ENCODE data around the gene PIAS1. TPM values are rescaled to one million over a fixed set of nuclear protein-coding genes. Genes with fewer than 3 reads are reported as not detected.

PIAS1 gene
- total RNA-seq, 5 donors from 2014 or later (not counting 1 experiment from before 2014, with no cell fraction given), result 63.7 to 96.5 (median 70.3) TPM

GRCh38 chr15:68097029-68097428 is 42.9 kb downstream of the PIAS1 start:
- POLR2A ChIA-PET, result no interaction called here
- Histone ChIP-seq H3K4me1 (ENCODE audit: control insufficient read depth in 1 of 2, extremely low read depth in 1 of 2, insufficient read depth in 2 of 2, low read length in 2 of 2) (peaks cover 0 to 5% of the 10 kb centered on the region in 2 experiments), H3K27me3 (replicated peaks in 1 of 2; ENCODE audit: control insufficient read depth in 2 of 2, extremely low read depth in 1 of 2, insufficient read depth in 2 of 2, low read length in 1 of 2) (no peaks in the 10 kb centered on the region), H3K9me3 (peaks cover 6% of the 10 kb centered on the region), H3K4me3 (ENCODE audit: control insufficient read depth in 1 of 2, extremely low read depth in 1 of 2, low read length in 1 of 2) (no peak overlapping the region), H3K27ac (ENCODE audit: low read length) (no peak overlapping the region), H3K36me3 (ENCODE audit: control insufficient read depth in 2 of 2, extremely low read depth in 1 of 2, insufficient read depth in 1 of 2, low read length in 1 of 2) (peaks cover 0 to 17% of the 10 kb centered on the region in 2 donors)
- H3K27ac Mint-ChIP-seq, result peak overlapping the region in 1 of 2 donors; percentile 15
- peaks cover 54 to 68% (median 59%) of the 10 kb centered on the region in 3 donors for H3K4me1 Mint-ChIP-seq
- ATAC-seq (replicated peaks in 1 of 4) (no peak), DNase-seq (no peak)
- H3K27me3 Mint-ChIP-seq, result no peaks in the 10 kb centered on the region
- H3K36me3 Mint-ChIP-seq, result peaks cover 62% of the 10 kb centered on the region
- no peak overlapping the region for H3K4me3 Mint-ChIP-seq
- CTCF ChIA-PET, result no interaction called here
- peaks cover 4 to 10% (median 10%) of the 10 kb centered on the region in 3 donors for H3K9me3 Mint-ChIP-seq

- DNase-seq (no peak), ATAC-seq (replicated peaks in 1 of 4) (no peak)
- no CpG with 5 or more reads among the region's 1 CpG for WGBS (ENCODE audit: insufficient coverage)
- Mint-ChIP-seq H3K4me3 (no peak overlapping the region), H3K4me1 (peaks cover 47 to 61% (median 51%) of the 10 kb centered on the region in 3 donors), H3K27me3 (no peaks in the 10 kb centered on the region), H3K36me3 (peaks cover 63% of the 10 kb centered on the region), H3K27ac (peak overlapping the region in 1 of 2 donors; percentile 27), H3K9me3 (peaks cover 4 to 13% (median 10%) of the 10 kb centered on the region in 3 donors)
- POLR2A ChIA-PET, result no interaction called here
- H3K27me3 ChIP-seq (replicated peaks in 1 of 2; ENCODE audit: control insufficient read depth in 2 of 2, extremely low read depth in 1 of 2, insufficient read depth in 2 of 2, low read length in 1 of 2), result no peaks in the 10 kb centered on the region
- peaks cover 7% of the 10 kb centered on the region for H3K9me3 ChIP-seq
- CTCF ChIA-PET, result no interaction called here
- H3K4me3 ChIP-seq (ENCODE audit: control insufficient read depth in 1 of 2, extremely low read depth in 1 of 2, low read length in 1 of 2), result no peak overlapping the region
- H3K4me1 ChIP-seq (ENCODE audit: control insufficient read depth in 1 of 2, extremely low read depth in 1 of 2, insufficient read depth in 2 of 2, low read length in 2 of 2), result peaks cover 0 to 5% of the 10 kb centered on the region in 2 experiments
- no peak overlapping the region for H3K27ac ChIP-seq (ENCODE audit: low read length)
- H3K36me3 ChIP-seq (ENCODE audit: control insufficient read depth in 2 of 2, extremely low read depth in 1 of 2, insufficient read depth in 1 of 2, low read length in 1 of 2), result peaks cover 0 to 20% of the 10 kb centered on the region in 2 donors
Observed at GRCh38 chr15:68098465-68098864, 44.4 kb downstream of the PIAS1 start.

GRCh38 chr15:68100194-68100593 is 46.1 kb downstream of the PIAS1 start:
- Mint-ChIP-seq H3K27ac (no peak overlapping the region), H3K27me3 (no peaks in the 10 kb centered on the region), H3K36me3 (peaks cover 68% of the 10 kb centered on the region), H3K9me3 (peaks cover 4 to 14% (median 9%) of the 10 kb centered on the region in 3 donors), H3K4me3 (no peak overlapping the region), H3K4me1 (peaks cover 59 to 61% (median 60%) of the 10 kb centered on the region in 3 donors)
- Histone ChIP-seq H3K27me3 (replicated peaks in 1 of 2; ENCODE audit: control insufficient read depth in 2 of 2, extremely low read depth in 1 of 2, insufficient read depth in 2 of 2, low read length in 1 of 2) (no peaks in the 10 kb centered on the region), H3K36me3 (ENCODE audit: control insufficient read depth in 2 of 2, extremely low read depth in 1 of 2, insufficient read depth in 1 of 2, low read length in 1 of 2) (peaks cover 0 to 18% of the 10 kb centered on the region in 2 donors), H3K4me1 (ENCODE audit: control insufficient read depth in 1 of 2, extremely low read depth in 1 of 2, insufficient read depth in 2 of 2, low read length in 2 of 2) (peaks cover 0 to 5% of the 10 kb centered on the region in 2 experiments), H3K9me3 (peaks cover 9% of the 10 kb centered on the region), H3K27ac (ENCODE audit: low read length) (no peak overlapping the region), H3K4me3 (ENCODE audit: control insufficient read depth in 1 of 2, extremely low read depth in 1 of 2, low read length in 1 of 2) (no peak overlapping the region)
- no peak for ATAC-seq (replicated peaks in 1 of 4)
- POLR2A ChIA-PET, result no interaction called here
- CTCF ChIA-PET, result interaction anchor here in 1 of 2 donors (0.6 kb wide), 1 partner anchor 460 kb away, joined by 3 read pairs; no protein-coding TSS in a partner anchor
- WGBS (ENCODE audit: insufficient coverage), result no CpG with 5 or more reads among the region's 2 CpGs
- no peak for DNase-seq

GRCh38 chr15:68103603-68104002 is 49.5 kb downstream of the PIAS1 start:
- H3K4me1 Mint-ChIP-seq, result peaks cover 70 to 75% (median 75%) of the 10 kb centered on the region in 3 donors
- H3K4me1 ChIP-seq (ENCODE audit: control insufficient read depth in 1 of 2, extremely low read depth in 1 of 2, insufficient read depth in 2 of 2, low read length in 2 of 2), result peaks cover 0 to 5% of the 10 kb centered on the region in 2 experiments

GRCh38 chr15:68106656-68107055 is 52.5 kb downstream of the PIAS1 start:
- Histone ChIP-seq H3K27me3 (replicated peaks in 1 of 2; ENCODE audit: control insufficient read depth in 2 of 2, extremely low read depth in 1 of 2, insufficient read depth in 2 of 2, low read length in 1 of 2) (no peaks in the 10 kb centered on the region), H3K36me3 (ENCODE audit: control insufficient read depth in 2 of 2, extremely low read depth in 1 of 2, insufficient read depth in 1 of 2, low read length in 1 of 2) (peaks cover 0 to 13% of the 10 kb centered on the region in 2 donors), H3K4me3 (ENCODE audit: control insufficient read depth in 1 of 2, extremely low read depth in 1 of 2, low read length in 1 of 2) (no peak overlapping the region), H3K27ac (ENCODE audit: low read length) (no peak overlapping the region), H3K4me1 (ENCODE audit: control insufficient read depth in 1 of 2, extremely low read depth in 1 of 2, insufficient read depth in 2 of 2, low read length in 2 of 2) (no peaks in the 10 kb centered on the region), H3K9me3 (peaks cover 3% of the 10 kb centered on the region)
- Mint-ChIP-seq H3K4me1 (peaks cover 66 to 72% (median 72%) of the 10 kb centered on the region in 3 donors), H3K36me3 (peaks cover 57% of the 10 kb centered on the region), H3K9me3 (peaks cover 0 to 6% (median 0%) of the 10 kb centered on the region in 3 donors), H3K27ac (no peak overlapping the region), H3K4me3 (no peak overlapping the region), H3K27me3 (no peaks in the 10 kb centered on the region)
- ATAC-seq (replicated peaks in 1 of 4), result no peak
- ChIA-PET POLR2A (no interaction called here), CTCF (no interaction called here)
- DNase-seq, result no peak
- no CpG with 5 or more reads among the region's 4 CpGs for WGBS (ENCODE audit: insufficient coverage)

More at GRCh38 chr15:68103603-68104002, 49.5 kb downstream of the PIAS1 start:
- no peak overlapping the region for H3K4me3 ChIP-seq (ENCODE audit: control insufficient read depth in 1 of 2, extremely low read depth in 1 of 2, low read length in 1 of 2)
- peaks cover 0 to 17% of the 10 kb centered on the region in 2 donors for H3K36me3 ChIP-seq (ENCODE audit: control insufficient read depth in 2 of 2, extremely low read depth in 1 of 2, insufficient read depth in 1 of 2, low read length in 1 of 2)
- no peak overlapping the region for H3K27ac ChIP-seq (ENCODE audit: low read length)
- peak overlapping the region in 1 of 2 donors; percentile 15 for H3K27ac Mint-ChIP-seq
- peaks cover 3% of the 10 kb centered on the region for H3K9me3 ChIP-seq
- DNase-seq (no peak), ATAC-seq (replicated peaks in 1 of 4) (no peak)
- ChIA-PET CTCF (interaction anchor here in 1 of 2 donors (0.6 kb wide), 1 partner anchor 29 kb away, joined by 4 read pairs; no protein-coding TSS in a partner anchor), POLR2A (interaction anchor here in 1 of 2 donors (0.6 kb wide), 1 partner anchor 612 kb away, joined by 3 read pairs; no protein-coding TSS in a partner anchor)
- H3K27me3 ChIP-seq (replicated peaks in 1 of 2; ENCODE audit: control insufficient read depth in 2 of 2, extremely low read depth in 1 of 2, insufficient read depth in 2 of 2, low read length in 1 of 2), result no peaks in the 10 kb centered on the region
- H3K4me3 Mint-ChIP-seq, result no peak overlapping the region
- no peaks in the 10 kb centered on the region for H3K27me3 Mint-ChIP-seq
- H3K9me3 Mint-ChIP-seq, result peaks cover 0 to 6% (median 0%) of the 10 kb centered on the region in 3 donors
- peaks cover 61% of the 10 kb centered on the region for H3K36me3 Mint-ChIP-seq
- no CpG with 5 or more reads among the region's 6 CpGs for WGBS (ENCODE audit: insufficient coverage)

- no peak for DNase-seq
- CTCF ChIA-PET, result no interaction called here
- ATAC-seq (replicated peaks in 1 of 4), result no peak
- no peaks in the 10 kb centered on the region for H3K27me3 ChIP-seq (replicated peaks in 1 of 2; ENCODE audit: control insufficient read depth in 2 of 2, extremely low read depth in 1 of 2, insufficient read depth in 2 of 2, low read length in 1 of 2)
- Mint-ChIP-seq H3K27ac (no peak overlapping the region), H3K36me3 (peaks cover 52% of the 10 kb centered on the region), H3K4me3 (no peak overlapping the region), H3K27me3 (no peaks in the 10 kb centered on the region), H3K4me1 (peaks cover 66 to 72% (median 71%) of the 10 kb centered on the region in 3 donors), H3K9me3 (peaks cover 0 to 6% (median 0%) of the 10 kb centered on the region in 3 donors)
- H3K27ac ChIP-seq (ENCODE audit: low read length), result no peak overlapping the region
- H3K36me3 ChIP-seq (ENCODE audit: control insufficient read depth in 2 of 2, extremely low read depth in 1 of 2, insufficient read depth in 1 of 2, low read length in 1 of 2), result peaks cover 0 to 13% of the 10 kb centered on the region in 2 donors
- POLR2A ChIA-PET, result no interaction called here
- peaks cover 3% of the 10 kb centered on the region for H3K9me3 ChIP-seq
- H3K4me1 ChIP-seq (ENCODE audit: control insufficient read depth in 1 of 2, extremely low read depth in 1 of 2, insufficient read depth in 2 of 2, low read length in 2 of 2), result peaks cover 0 to 1% of the 10 kb centered on the region in 2 experiments
- H3K4me3 ChIP-seq (ENCODE audit: control insufficient read depth in 1 of 2, extremely low read depth in 1 of 2, low read length in 1 of 2), result no peak overlapping the region
Observed at GRCh38 chr15:68107142-68107541, 53.0 kb downstream of the PIAS1 start.
